ENCODE results near the gene RXRG. TPM values are rescaled to one million over a fixed set of nuclear protein-coding genes. Genes with fewer than 3 reads are reported as not detected.
A peak's percentile ranks its signal among the peaks of the same experiment; 100 is the strongest.

Gene RXRG
- total and polyA plus RNA-seq, 12 donors: 1.2 to 16.3 (median 4.1) TPM

GRCh38 chr1:165486663-165487062 is 41.7 kb upstream of the RXRG start:
- ATAC-seq (peak in 2 of 8 donors; percentile 29 to 46), DNase-seq (no peak)
- H3K4me1 ChIP-seq: peaks cover 0 to 65% (median 31%) of the 10 kb centered on the region in 9 donors
- no peaks in the 10 kb centered on the region for H3K36me3 ChIP-seq
- no peak overlapping the region for H3K4me3 ChIP-seq
- peak overlapping the region in 5 of 10 donors; percentile 31 to 54 (median 36) for H3K27ac ChIP-seq
- intact Hi-C loops (cut with DNase I): loop anchor here in 2 of 10 donors (5.0 to 10.0 kb wide), 2 partner anchors 34 to 72 kb away; no protein-coding TSS in a partner anchor
- H3K27me3 ChIP-seq: peaks cover 0 to 5% (median 0%) of the 10 kb centered on the region in 7 donors
- 44 to 57% methylated on average over 3 of the region's 3 CpGs for WGBS, 2 donors
- no peaks in the 10 kb centered on the region for H3K9me3 ChIP-seq
- TF ChIP-seq, protein P1, sequence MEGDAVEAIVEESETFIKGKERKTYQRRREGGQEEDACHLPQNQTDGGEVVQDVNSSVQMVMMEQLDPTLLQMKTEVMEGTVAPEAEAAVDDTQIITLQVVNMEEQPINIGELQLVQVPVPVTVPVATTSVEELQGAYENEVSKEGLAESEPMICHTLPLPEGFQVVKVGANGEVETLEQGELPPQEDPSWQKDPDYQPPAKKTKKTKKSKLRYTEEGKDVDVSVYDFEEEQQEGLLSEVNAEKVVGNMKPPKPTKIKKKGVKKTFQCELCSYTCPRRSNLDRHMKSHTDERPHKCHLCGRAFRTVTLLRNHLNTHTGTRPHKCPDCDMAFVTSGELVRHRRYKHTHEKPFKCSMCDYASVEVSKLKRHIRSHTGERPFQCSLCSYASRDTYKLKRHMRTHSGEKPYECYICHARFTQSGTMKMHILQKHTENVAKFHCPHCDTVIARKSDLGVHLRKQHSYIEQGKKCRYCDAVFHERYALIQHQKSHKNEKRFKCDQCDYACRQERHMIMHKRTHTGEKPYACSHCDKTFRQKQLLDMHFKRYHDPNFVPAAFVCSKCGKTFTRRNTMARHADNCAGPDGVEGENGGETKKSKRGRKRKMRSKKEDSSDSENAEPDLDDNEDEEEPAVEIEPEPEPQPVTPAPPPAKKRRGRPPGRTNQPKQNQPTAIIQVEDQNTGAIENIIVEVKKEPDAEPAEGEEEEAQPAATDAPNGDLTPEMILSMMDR (IDR thresholded peaks at IDR 0.05): no peak

- H3K4me1 ChIP-seq: peaks cover 0 to 58% (median 31%) of the 10 kb centered on the region in 9 donors
- ATAC-seq: peak in 1 of 8 donors; percentile 21
- TF ChIP-seq, protein P1 (IDR thresholded peaks at IDR 0.05): no peak
- H3K4me3 ChIP-seq: no peak overlapping the region
- WGBS, 2 donors: 56 to 69% methylated on average over 5 of the region's 5 CpGs
- DNase-seq: no peak
- H3K27me3 ChIP-seq: peaks cover 0 to 5% (median 0%) of the 10 kb centered on the region in 7 donors
- intact Hi-C loops (cut with DNase I): loop anchor here in 2 of 10 donors (5.0 to 10.0 kb wide), 2 partner anchors 33 to 71 kb away; no protein-coding TSS in a partner anchor
- H3K9me3 ChIP-seq: no peaks in the 10 kb centered on the region
- peak overlapping the region in 5 of 10 donors; percentile 24 to 54 (median 36) for H3K27ac ChIP-seq
- no peaks in the 10 kb centered on the region for H3K36me3 ChIP-seq
Observed at GRCh38 chr1:165485716-165486115, 40.8 kb upstream of the RXRG start.

- H3K4me1 ChIP-seq: peaks cover 0 to 46% (median 25%) of the 10 kb centered on the region in 9 donors
- TF ChIP-seq, protein P1 (IDR thresholded peaks at IDR 0.05): no peak
- H3K9me3 ChIP-seq: no peaks in the 10 kb centered on the region
- intact Hi-C loops (cut with DNase I): loop anchor here in 1 of 10 donors (10.0 kb wide), 1 partner anchor 70 kb away; no protein-coding TSS in a partner anchor
- no peaks in the 10 kb centered on the region for H3K36me3 ChIP-seq
- ATAC-seq (peak in 1 of 8 donors; percentile 43), DNase-seq (no peak)
- 50 to 62% methylated on average over 1 of the region's 1 CpG for WGBS, 2 donors
- H3K27me3 ChIP-seq: peaks cover 0 to 5% (median 0%) of the 10 kb centered on the region in 7 donors
- no peak overlapping the region for H3K4me3 ChIP-seq
- H3K27ac ChIP-seq: peak overlapping the region in 5 of 10 donors; percentile 17 to 45 (median 24)
Observed at GRCh38 chr1:165484532-165484931, 39.6 kb upstream of the RXRG start.

- 95 to 96% methylated on average over 4 of the region's 4 CpGs for WGBS, 2 donors
Observed at GRCh38 chr1:165483412-165483811, 38.5 kb upstream of the RXRG start.

More at GRCh38 chr1:165483412-165483811, 38.5 kb upstream of the RXRG start:
- Histone ChIP-seq H3K4me1 (peaks cover 0 to 43% (median 25%) of the 10 kb centered on the region in 9 donors), H3K4me3 (no peak overlapping the region), H3K27me3 (peaks cover 0 to 5% (median 0%) of the 10 kb centered on the region in 7 donors), H3K9me3 (no peaks in the 10 kb centered on the region), H3K27ac (no peak overlapping the region), H3K36me3 (no peaks in the 10 kb centered on the region)
- ATAC-seq: no peak
- TF ChIP-seq, protein P1 (IDR thresholded peaks at IDR 0.05): no peak
- intact Hi-C loops (cut with DNase I): loop anchor here in 1 of 10 donors (10.0 kb wide), 1 partner anchor 69 kb away; no protein-coding TSS in a partner anchor
- DNase-seq: no peak
